Esophagus (tissue), 2 donors: ENCODE data around the gene SEC62. TPM values are rescaled to one million over a fixed set of nuclear protein-coding genes. Genes with fewer than 3 reads are reported as not detected.
A peak's percentile ranks its signal among the peaks of the same experiment; 100 is the strongest.

ENCODE experiments used
- H3K27ac ChIP-seq, 2 donors: one replicate each; pipeline ENCODE4 v1.5.1; 2013; ENCODE audit warnings: low read depth in 2 of 2, mild to moderate bottlenecking in 2 of 2, inconsistent platforms in 1 of 2, low read length in 1 of 2, moderate library complexity in 1 of 2
- H3K27me3 ChIP-seq, 2 donors: one replicate each; pipeline ENCODE4 v1.6.1; 2013; ENCODE audit warnings: low read length in 2 of 2, control low read depth in 1 of 2, mild to moderate bottlenecking in 1 of 2; ENCODE audit not compliant: insufficient read depth in 2 of 2, control insufficient read depth in 1 of 2
- H3K36me3 ChIP-seq, 2 donors: one replicate each; pipeline ENCODE4 v1.6.1; 2013; ENCODE audit warnings: low read length in 1 of 2; ENCODE audit not compliant: control insufficient read depth in 2 of 2, insufficient read depth in 2 of 2
- H3K4me1 ChIP-seq, 2 donors: one replicate each; pipeline ENCODE4 v1.6.1; 2013; ENCODE audit warnings: low read length in 1 of 2; ENCODE audit not compliant: control insufficient read depth in 2 of 2, insufficient read depth in 2 of 2
- H3K4me3 ChIP-seq, 2 donors: one replicate each; pipeline ENCODE4 v1.5.1; 2013; ENCODE audit warnings: low read length in 2 of 2, mild to moderate bottlenecking in 2 of 2, low read depth in 1 of 2, moderate library complexity in 1 of 2
- H3K9me3 ChIP-seq, 2 donors: one replicate each; pipeline ENCODE4 v1.6.1; 2013; ENCODE audit warnings: mild to moderate bottlenecking in 2 of 2, low read depth in 1 of 2, low read length in 1 of 2, moderate library complexity in 1 of 2; ENCODE audit not compliant: control insufficient read depth in 2 of 2, insufficient read depth in 1 of 2
- WGBS, 2 donors: extraction: QIAGEN DNeasy Blood & Tissue Kit; methylation state at CpG; one replicate each; pipeline ENCODE4 v1.1.7; 2013; 5-methylcytosine and 5-hydroxymethylcytosine counted together
- polyA plus RNA-seq, 2 donors: library from polyadenylated mRNA; stranded (reverse); fragments of 200-250 nt; gene quantifications; one replicate each; pipeline ENCODE4 v1.2.3, GENCODE V29; 2013
- donor health status: healthy with polysubstance abuse.
- donor health status: Bipolar disorder and iron deficiency.

SEC62 gene
- polyA plus RNA-seq, 2 donors = 17.0 to 23.5 TPM

- H3K36me3 ChIP-seq = no peaks in the 10 kb centered on the region
- 3% methylated on average over 31 to 44 of the region's 44 CpGs for WGBS, 2 donors
- peaks cover 0 to under 1% of the 10 kb centered on the region in 2 donors for H3K4me1 ChIP-seq
- no peaks in the 10 kb centered on the region for H3K27me3 ChIP-seq
- H3K4me3 ChIP-seq = peak overlapping the region; percentile 83 to 94
- no peaks in the 10 kb centered on the region for H3K9me3 ChIP-seq
- peak overlapping the region; percentile 86 to 90 for H3K27ac ChIP-seq
These were observed 626 bp downstream of the SEC62 start for GRCh38 chr3:169966951-169967915.

DNA sequence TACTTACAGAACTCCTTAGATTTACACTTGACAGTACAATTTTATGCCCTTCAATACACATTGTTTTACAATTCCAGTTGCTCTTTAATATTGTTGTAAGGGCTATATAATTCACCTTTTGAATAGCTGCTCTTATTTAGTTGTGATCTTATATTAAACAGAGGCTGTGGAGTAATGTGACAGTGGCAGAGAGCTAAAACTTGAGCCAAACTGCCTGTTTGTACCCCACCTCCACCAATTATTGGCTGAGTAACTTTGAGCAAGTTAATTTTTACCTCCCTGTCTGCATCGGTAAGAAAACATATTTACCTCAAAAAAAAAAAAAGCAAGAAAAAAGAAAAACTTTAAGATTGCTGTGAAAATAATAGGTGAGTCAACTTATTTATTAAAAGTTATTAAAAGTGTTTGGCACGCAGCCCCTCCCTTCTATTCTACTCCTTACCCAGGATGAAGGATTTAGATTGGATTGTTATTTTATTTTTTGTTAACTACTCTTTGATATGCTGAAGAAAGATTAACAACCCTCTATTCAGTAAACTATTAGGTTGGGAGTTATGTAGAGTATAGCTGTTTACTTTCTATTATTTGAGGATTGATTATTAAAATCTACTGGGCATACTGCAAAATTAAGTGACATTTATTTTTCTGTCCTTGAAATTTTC lies 1.7 kb downstream of the SEC62 start:
- 36 to 38% methylated on average over 2 of the region's 2 CpGs for WGBS, 2 donors
- H3K27ac ChIP-seq = no peak overlapping the region
- H3K9me3 ChIP-seq = no peaks in the 10 kb centered on the region
- no peaks in the 10 kb centered on the region for H3K27me3 ChIP-seq
- H3K4me3 ChIP-seq = no peak overlapping the region
- peaks cover 0 to 2% of the 10 kb centered on the region in 2 donors for H3K4me1 ChIP-seq
- H3K36me3 ChIP-seq = no peaks in the 10 kb centered on the region

DNA sequence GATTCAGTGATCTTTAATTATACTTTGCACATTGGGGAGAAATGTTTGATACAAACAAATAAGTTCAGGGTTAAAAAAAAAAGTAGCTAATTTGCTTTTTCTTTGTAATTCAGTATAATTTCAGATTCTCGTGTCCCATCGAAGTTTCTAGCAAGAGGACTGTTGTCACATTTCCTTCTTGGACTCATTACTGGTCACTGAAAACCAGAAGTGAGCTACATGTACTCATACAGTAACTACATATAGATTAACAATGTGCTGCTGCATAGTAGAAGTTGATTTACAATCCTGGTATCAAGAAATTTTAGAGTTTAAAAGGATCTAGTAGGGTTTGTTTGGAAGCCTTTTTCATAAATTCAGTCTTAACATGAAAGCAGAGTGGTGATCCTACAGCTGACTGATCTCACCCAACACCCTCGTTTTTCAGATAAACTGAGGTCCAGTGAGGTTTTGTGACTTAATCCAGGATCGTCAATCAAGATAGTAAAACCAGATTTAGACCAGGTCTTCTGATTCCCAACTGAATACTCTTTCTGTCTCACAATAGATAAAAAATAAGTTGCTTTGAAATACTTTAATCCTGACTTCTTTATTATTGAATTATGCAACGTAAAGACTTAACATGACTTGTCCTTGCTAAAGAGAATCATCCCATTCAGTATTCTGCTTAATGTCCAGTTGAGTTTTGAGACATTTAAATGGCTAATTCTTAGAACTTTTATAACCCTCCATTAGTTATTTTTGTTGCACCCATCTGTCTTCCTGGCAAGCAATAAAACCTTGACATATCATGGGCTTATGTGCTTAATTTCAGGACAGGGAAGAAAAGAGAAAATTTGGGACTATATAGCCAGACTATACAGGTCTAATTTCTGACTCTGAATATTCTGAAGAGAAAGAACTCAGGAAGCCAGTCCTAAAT lies 2.8 kb downstream of the SEC62 start:
- no peaks in the 10 kb centered on the region for H3K27me3 ChIP-seq
- H3K4me1 ChIP-seq = peaks cover 0 to 2% of the 10 kb centered on the region in 2 donors
- no peak overlapping the region for H3K4me3 ChIP-seq
- H3K27ac ChIP-seq = no peak overlapping the region
- WGBS, 2 donors = 54 to 55% methylated on average over 5 of the region's 5 CpGs
- H3K36me3 ChIP-seq = no peaks in the 10 kb centered on the region
- H3K9me3 ChIP-seq = no peaks in the 10 kb centered on the region

- H3K27ac ChIP-seq = no peak overlapping the region
- H3K4me3 ChIP-seq = no peak overlapping the region
- WGBS, 2 donors = 26 to 31% methylated on average over 1 of the region's 1 CpG
- H3K9me3 ChIP-seq = no peaks in the 10 kb centered on the region
- peaks cover 0 to 2% of the 10 kb centered on the region in 2 donors for H3K4me1 ChIP-seq
- no peaks in the 10 kb centered on the region for H3K36me3 ChIP-seq
- H3K27me3 ChIP-seq = no peaks in the 10 kb centered on the region
These were observed 4.2 kb downstream of the SEC62 start for GRCh38 chr3:169970847-169971246.

GRCh38 chr3:169971522-169971921 lies 4.9 kb downstream of the SEC62 start:
- Histone ChIP-seq H3K36me3 (no peaks in the 10 kb centered on the region), H3K27me3 (no peaks in the 10 kb centered on the region), H3K27ac (no peak overlapping the region), H3K9me3 (no peaks in the 10 kb centered on the region), H3K4me1 (peaks cover 0 to 2% of the 10 kb centered on the region in 2 donors), H3K4me3 (no peak overlapping the region)
- WGBS, 2 donors = 71 to 73% methylated on average over 2 of the region's 2 CpGs

DNA sequence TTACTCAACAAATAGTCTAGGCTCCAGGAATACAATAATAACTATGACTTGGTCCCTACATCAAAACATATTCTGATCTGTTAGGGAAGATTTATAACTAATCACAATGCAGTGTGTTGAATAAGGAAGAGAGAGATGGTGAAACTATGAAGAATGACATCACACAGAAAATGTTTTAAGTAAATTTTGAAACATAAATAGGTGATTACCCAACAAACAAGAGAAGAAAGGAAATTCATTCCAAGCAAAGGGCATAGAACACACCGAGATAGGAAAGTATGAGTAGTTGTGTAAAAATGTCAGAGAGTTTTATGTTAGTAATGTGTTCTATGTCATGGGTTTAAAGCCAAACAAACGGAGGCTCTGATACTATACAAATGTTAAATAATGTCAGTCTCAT lies 13.4 kb downstream of the SEC62 start:
- no peak overlapping the region for H3K4me3 ChIP-seq
- WGBS, 2 donors = 67% methylated on average over 2 of the region's 2 CpGs
- peaks cover 3% of the 10 kb centered on the region in 2 donors for H3K36me3 ChIP-seq
- H3K27me3 ChIP-seq = no peaks in the 10 kb centered on the region
- no peaks in the 10 kb centered on the region for H3K9me3 ChIP-seq
- no peak overlapping the region for H3K27ac ChIP-seq
- no peaks in the 10 kb centered on the region for H3K4me1 ChIP-seq

GRCh38 chr3:169984292-169984691 lies 17.7 kb downstream of the SEC62 start:
- Histone ChIP-seq H3K4me3 (no peak overlapping the region), H3K27me3 (no peaks in the 10 kb centered on the region), H3K4me1 (no peaks in the 10 kb centered on the region), H3K9me3 (no peaks in the 10 kb centered on the region), H3K27ac (no peak overlapping the region), H3K36me3 (peaks cover 0 to 9% of the 10 kb centered on the region in 2 donors)
- 73 to 81% methylated on average over 3 of the region's 3 CpGs for WGBS, 2 donors

DNA sequence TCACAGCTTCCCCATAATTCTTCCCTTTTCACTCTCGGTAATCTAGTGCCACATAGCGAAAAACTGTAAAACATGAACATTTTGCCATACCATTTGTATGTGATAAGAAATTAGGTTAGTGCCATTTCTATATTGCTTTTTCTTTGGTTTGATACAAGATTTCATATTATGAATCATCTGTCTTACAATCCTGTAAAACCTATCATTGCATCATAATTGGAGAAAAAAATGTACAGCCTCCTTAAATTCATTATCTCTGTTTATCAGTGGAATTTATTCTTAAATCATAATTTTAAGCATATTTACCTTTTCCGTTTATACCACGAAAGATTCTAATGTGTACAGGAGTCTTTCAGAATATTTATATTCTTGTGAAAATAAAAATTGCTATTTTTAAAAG lies 23.8 kb downstream of the SEC62 start:
- Histone ChIP-seq H3K4me3 (no peak overlapping the region), H3K27ac (no peak overlapping the region), H3K9me3 (no peaks in the 10 kb centered on the region), H3K27me3 (no peaks in the 10 kb centered on the region), H3K36me3 (peaks cover 0 to 6% of the 10 kb centered on the region in 2 donors), H3K4me1 (no peaks in the 10 kb centered on the region)
- whole genome bisulfite sequencing, 2 donors = 97 to 99% methylated on average over 4 of the region's 4 CpGs

DNA sequence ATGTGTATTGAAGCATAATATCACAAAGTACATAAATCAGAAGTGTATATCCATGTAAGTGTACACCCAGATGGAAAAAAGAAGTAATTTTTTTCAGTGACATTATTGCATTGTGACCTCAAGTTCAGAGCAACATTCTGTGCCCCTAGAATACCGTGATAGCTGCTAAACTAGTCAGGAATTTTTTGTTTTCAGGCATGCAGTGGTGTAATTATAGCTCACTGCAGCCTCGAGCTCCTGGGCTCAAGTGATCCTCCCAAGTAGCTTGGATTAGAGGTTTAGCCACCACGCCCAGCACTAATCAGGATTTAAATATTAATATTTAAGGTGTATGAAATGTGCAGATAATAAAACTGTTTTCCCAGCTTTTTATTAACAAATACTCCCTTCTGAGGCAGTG lies 25.5 kb downstream of the SEC62 start:
- no peaks in the 10 kb centered on the region for H3K27me3 ChIP-seq
- H3K36me3 ChIP-seq = peaks cover 0 to 4% of the 10 kb centered on the region in 2 donors
- no peak overlapping the region for H3K27ac ChIP-seq
- H3K4me3 ChIP-seq = no peak overlapping the region
- 51 to 56% methylated on average over 3 of the region's 3 CpGs for WGBS, 2 donors
- no peaks in the 10 kb centered on the region for H3K9me3 ChIP-seq
- H3K4me1 ChIP-seq = no peaks in the 10 kb centered on the region
